22Rv1 (cell line): ENCODE data around the gene HP.
"Not testable (repeated sequence)": the region's sequence is repeated elsewhere in the genome, so short reads cannot be mapped to it uniquely, and the experiment has no call there.

Source experiments
- H3K27ac ChIP-seq: fragments of 450-650 bp; 2 replicates; pipeline ENCODE4 v1.5.1; 2017
- CTCF ChIP-seq: fragments of 450-650 bp; IDR thresholded peaks from 2 replicates; pipeline ENCODE4 v1.5.1; 2017; ENCODE audit warnings: mild to moderate bottlenecking
- ZFX ChIP-seq: fragments of 450-650 bp; IDR thresholded peaks from 2 replicates; pipeline ENCODE4 v1.6.1; 2017; ENCODE audit warnings: antibody characterized with exemption, borderline replicate concordance

HP gene

GRCh38 chr16:72054254-72054847 lies at the start of gene HP:
TSS of gene HP (plus strand) at chr16:72054505. CDS start at chr16:72054653, 148 bp downstream.
- H3K27ac ChIP-seq = not testable (repeated sequence)

GRCh38 chr16:72008065-72008423 lies 46.3 kb upstream of the HP start:
- peak overlapping the region; percentile 74 for H3K27ac ChIP-seq

GRCh38 chr16:72008424-72009216 lies 45.7 kb upstream of the HP start, which contains the start of gene DHODH:
TSS of gene DHODH (plus strand) at chr16:72008744. CDS start at chr16:72008765, 21 bp downstream.
- peak within 1 kb of the TSS; percentile 74 for H3K27ac ChIP-seq
- peak; percentile 22 for TF ChIP-seq CTCF
- no peak for TF ChIP-seq ZFX

GRCh38 chr16:72009779-72010178 lies 44.5 kb upstream of the HP start:
- no peak for TF ChIP-seq ZFX
- TF ChIP-seq CTCF = no peak
- H3K27ac ChIP-seq = no peak overlapping the region

- TF ChIP-seq CTCF (no peak), ZFX (no peak)
- no peak overlapping the region for H3K27ac ChIP-seq
Measured at GRCh38 chr16:72012607-72013006, 41.7 kb upstream of the HP start.

GRCh38 chr16:72013389-72013788 lies 40.9 kb upstream of the HP start:
- no peak overlapping the region for H3K27ac ChIP-seq
- TF ChIP-seq CTCF = no peak
- TF ChIP-seq ZFX = no peak

GRCh38 chr16:72013888-72014581 lies 40.3 kb upstream of the HP start:
- no peak overlapping the region for H3K27ac ChIP-seq
- no peak for TF ChIP-seq ZFX
- no peak for TF ChIP-seq CTCF

- TF ChIP-seq ZFX (no peak), CTCF (no peak)
- H3K27ac ChIP-seq = no peak overlapping the region
Measured at GRCh38 chr16:72014675-72015074, 39.6 kb upstream of the HP start.
